Endothelial cell (in vitro differentiated cells): Measurements from ENCODE around the gene PPIL6. TPM values are rescaled to one million over a fixed set of nuclear protein-coding genes. Genes with fewer than 3 reads are reported as not detected.

Source experiments
- DNase-seq: peaks from one replicate; pipeline ENCODE4 v3.0.0; 2021; ENCODE audit warnings: low spot score
- H3K27ac Mint-ChIP-seq: one replicate; pipeline ENCODE4 v1.8.0; 2021; ENCODE audit warnings: mixed read lengths, inconsistent platforms; ENCODE audit not compliant: unreplicated experiment
- H3K27me3 Mint-ChIP-seq: one replicate; pipeline ENCODE4 v1.8.0; 2021; ENCODE audit warnings: mild to moderate bottlenecking, moderate library complexity, mixed read lengths, inconsistent platforms; ENCODE audit not compliant: unreplicated experiment
- H3K36me3 Mint-ChIP-seq: one replicate; pipeline ENCODE4 v1.8.0; 2021; ENCODE audit warnings: mild to moderate bottlenecking, low read depth, mixed read lengths, inconsistent platforms; ENCODE audit not compliant: unreplicated experiment
- H3K4me1 Mint-ChIP-seq: one replicate; pipeline ENCODE4 v1.8.0; 2021; ENCODE audit warnings: mild to moderate bottlenecking, mixed read lengths, inconsistent platforms; ENCODE audit not compliant: unreplicated experiment
- H3K4me3 Mint-ChIP-seq: one replicate; pipeline ENCODE4 v1.8.0; 2021; ENCODE audit warnings: mild to moderate bottlenecking, mixed read lengths, inconsistent platforms; ENCODE audit not compliant: unreplicated experiment
- H3K9me3 Mint-ChIP-seq: one replicate; pipeline ENCODE4 v1.8.0; 2021; ENCODE audit warnings: mixed read lengths, inconsistent platforms; ENCODE audit not compliant: unreplicated experiment
- CTCF ChIP-seq: fragments of 200-600 bp; sonication (generic); IDR thresholded peaks from one replicate; pipeline ENCODE4 v1.5.0; 2021; ENCODE audit warnings: antibody characterized with exemption; ENCODE audit not compliant: unreplicated experiment
- total RNA-seq: library from RNA; stranded (reverse); fragmentation: NEBNext Ultra II Directional; extraction: Animal tissue kit (Norgen Biotek cat#: 25700); gene quantifications from one replicate; pipeline ENCODE4 v1.2.1, GENCODE V29; 2021; ENCODE audit not compliant: unreplicated experiment

PPIL6 gene
- total RNA-seq, 1 donor from 2014 or later, result 0.95 TPM

- Mint-ChIP-seq H3K27me3 (peaks cover 17% of the 10 kb centered on the region), H3K4me3 (peak overlapping the region; percentile 73), H3K4me1 (peaks cover 2% of the 10 kb centered on the region), H3K9me3 (no peaks in the 10 kb centered on the region), H3K27ac (no peak overlapping the region), H3K36me3 (no peaks in the 10 kb centered on the region)
- DNase-seq, result no peak
- no peak for TF ChIP-seq CTCF
These were observed 15.7 kb upstream of the PPIL6 start for GRCh38 chr6:109456111-109456583.

- DNase-seq, result peak; percentile 45
- peak within 1 kb of the TSS; percentile 93 for H3K4me3 Mint-ChIP-seq
- H3K27me3 Mint-ChIP-seq, result peaks cover 17% of the 10 kb centered on the region
- no peak for TF ChIP-seq CTCF
- H3K4me1 Mint-ChIP-seq, result peaks cover 2% of the 10 kb centered on the region
- no peaks in the 10 kb centered on the region for H3K36me3 Mint-ChIP-seq
- no peaks in the 10 kb centered on the region for H3K9me3 Mint-ChIP-seq
- H3K27ac Mint-ChIP-seq, result peak within 1 kb of the TSS; percentile 57
These were observed 15.1 kb upstream of the PPIL6 start, which contains the start of gene MICAL1 for GRCh38 chr6:109455437-109456110. MICAL1 (minus strand) TSS chr6:109455772; CDS start chr6:109454196, 1,576 bp downstream.

- DNase-seq, result peak; percentile 33
- Mint-ChIP-seq H3K36me3 (no peaks in the 10 kb centered on the region), H3K9me3 (no peaks in the 10 kb centered on the region), H3K4me1 (peaks cover 2% of the 10 kb centered on the region), H3K27me3 (peaks cover 17% of the 10 kb centered on the region), H3K4me3 (peak overlapping the region; percentile 93), H3K27ac (peak overlapping the region; percentile 57)
- no peak for TF ChIP-seq CTCF
These were observed 14.3 kb upstream of the PPIL6 start for GRCh38 chr6:109454496-109455436.

- H3K36me3 Mint-ChIP-seq, result no peaks in the 10 kb centered on the region
These were observed 13.4 kb upstream of the PPIL6 start for GRCh38 chr6:109453594-109454495.

More at GRCh38 chr6:109453594-109454495, 13.4 kb upstream of the PPIL6 start:
- no peak for TF ChIP-seq CTCF
- no peak for DNase-seq
- Mint-ChIP-seq H3K27ac (no peak overlapping the region), H3K4me1 (peaks cover 2% of the 10 kb centered on the region), H3K27me3 (peaks cover 17% of the 10 kb centered on the region), H3K9me3 (no peaks in the 10 kb centered on the region), H3K4me3 (peak overlapping the region; percentile 29)
